ENCODE data around the gene KCTD1. TPM values are rescaled to one million over a fixed set of nuclear protein-coding genes. Genes with fewer than 3 reads are reported as not detected.

KCTD1 gene
- total and polyA plus RNA-seq, 2 of the 4 experiments (the other 2 are of a cell fraction) = 5.0 to 5.8 TPM

DNA sequence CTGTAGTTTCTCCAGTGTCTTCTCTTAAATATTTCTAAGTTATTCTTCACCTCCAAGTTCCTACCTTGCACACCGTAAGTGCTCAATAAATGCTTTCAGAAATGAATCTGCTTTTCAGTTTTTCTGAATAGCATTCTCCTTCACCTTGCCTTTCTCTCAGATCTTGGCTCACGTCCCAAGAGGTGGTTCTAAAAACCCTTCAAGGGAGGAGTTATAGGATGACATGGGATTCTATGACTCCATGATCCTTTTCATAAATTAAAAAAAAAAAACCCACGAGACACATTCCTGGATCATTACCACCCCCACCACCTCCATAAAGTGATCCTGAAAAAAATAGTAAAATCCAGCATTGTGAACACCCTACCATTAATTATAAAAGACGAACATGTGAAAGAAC, 11.7 kb downstream of the KCTD1 start:
- Histone ChIP-seq H3K4ac (ENCODE audit: low read depth, low read length) (no peak overlapping the region), H4K8ac (ENCODE audit: low read depth in 2 of 2, low read length in 2 of 2) (no peak overlapping the region), H3K56ac (ENCODE audit: extremely low read depth, insufficient read depth, low read length) (no peak overlapping the region), H3K9me3 (ENCODE audit: control insufficient read depth, insufficient read depth, low read length) (no peaks in the 10 kb centered on the region), H3K9me1 (ENCODE audit: insufficient read depth, low read length) (peaks cover 3% of the 10 kb centered on the region; the same call in 1 of the 2 replicates), H3K27ac (ENCODE audit: insufficient read depth, low read length) (no peak overlapping the region), H3K9ac (ENCODE audit: low read depth, low read length) (no peak overlapping the region), H2BK5ac (ENCODE audit: low read depth, low read length, poor library complexity, severe bottlenecking) (no peak overlapping the region), H2BK20ac (ENCODE audit: low read depth, low read length) (no peak overlapping the region), H4K5ac (ENCODE audit: low read depth, low read length) (no peak overlapping the region), H3K4me1 (ENCODE audit: control insufficient read depth, insufficient read depth, low read length) (no peaks in the 10 kb centered on the region), H3K4me3 (ENCODE audit: insufficient read depth, low read depth, low read length) (no peak overlapping the region), H4K91ac (ENCODE audit: insufficient read depth, low read depth, low read length) (no peak overlapping the region), H3K14ac (replicated peaks; ENCODE audit: low read depth, low read length) (no peak overlapping the region), H3K18ac (ENCODE audit: low read depth, low read length) (no peak overlapping the region), H4K20me1 (ENCODE audit: insufficient read depth, low read length) (no peaks in the 10 kb centered on the region; the same call in 1 of the 2 replicates), H2BK15ac (ENCODE audit: low read depth, low read length) (no peak overlapping the region), H3K27me3 (ENCODE audit: control insufficient read depth, insufficient read depth, low read length) (no peaks in the 10 kb centered on the region), H3K23ac (ENCODE audit: low read depth, low read length) (no peak overlapping the region), H2AK5ac (ENCODE audit: low read depth, low read length) (no peak overlapping the region), H3K36me3 (ENCODE audit: control insufficient read depth, insufficient read depth, low read length) (no peaks in the 10 kb centered on the region), H2AK9ac (replicated peaks; ENCODE audit: low read depth, low read length, poor library complexity) (no peak overlapping the region), H3K79me1 (ENCODE audit: low read depth in 1 of 2, low read length in 2 of 2) (peaks cover 12 to 15% of the 10 kb centered on the region in 2 experiments; a peak in 3 of 4 replicates), H2AFZ (replicated peaks; ENCODE audit: low read length, poor library complexity) (no peak overlapping the region), H2BK120ac (ENCODE audit: low read depth, low read length) (no peak overlapping the region), H3K4me2 (ENCODE audit: low read depth, low read length) (no peak overlapping the region)
- WGBS, 2 experiments (ENCODE audit: extremely low coverage in 2 of 2, insufficient read length in 1 of 2) = no CpG with 5 or more reads among the region's 4 CpGs
- in situ Hi-C loops (cut with MboI; ENCODE audit: low sequenced_read_pairs) (no loop called here), dilution Hi-C loops (cut with HindIII; ENCODE audit: low sequenced_read_pairs, unreplicated experiment) (no loop called here), intact Hi-C loops (cut with micrococcal nuclease) (loop anchor here (10.0 kb wide), 1 partner anchor 58 kb away; no protein-coding TSS in a partner anchor)
- TF ChIP-seq RFX5 (IDR thresholded peaks at IDR 0.05; ENCODE audit: low read depth, low read length) = no peak
- no peak for TF ChIP-seq CTCF (conservative IDR thresholded peaks at IDR 0.05; ENCODE audit: low read depth, low read length)
- TF ChIP-seq MXI1 (IDR thresholded peaks at IDR 0.05; ENCODE audit: borderline replicate concordance, low read depth, low read length) = no peak
- TF ChIP-seq MAFK (IDR thresholded peaks at IDR 0.05; ENCODE audit: low read depth, low read length) = no peak
- TF ChIP-seq MAZ (IDR thresholded peaks at IDR 0.05; ENCODE audit: borderline replicate concordance, low read depth, low read length) = no peak
- no peak for TF ChIP-seq RAD21 (IDR thresholded peaks at IDR 0.05; ENCODE audit: low read length)
- TF ChIP-seq RCOR1 (IDR thresholded peaks at IDR 0.05; ENCODE audit: insufficient replicate concordance, low read length) = no peak
- TF ChIP-seq NFE2L2 (IDR thresholded peaks at IDR 0.05; ENCODE audit: low read depth, low read length) = no peak
- TF ChIP-seq SMC3 (IDR thresholded peaks at IDR 0.05; ENCODE audit: low read depth, low read length) = no peak
- no peak for TF ChIP-seq FOS (IDR thresholded peaks at IDR 0.05; ENCODE audit: low read depth, low read length)
- TF ChIP-seq CHD1 (IDR thresholded peaks at IDR 0.05; ENCODE audit: low read depth, low read length) = no peak
- no peak for TF ChIP-seq BHLHE40 (IDR thresholded peaks at IDR 0.05; ENCODE audit: low read depth, low read length)
- ChIA-PET CTCF (no interaction called here), POLR2A (ENCODE audit: unreplicated experiment) (no interaction called here)
- no peak for DNase-seq
- no TSS peak for BruUV-seq (replicated peaks)
- no peak for ATAC-seq (ENCODE audit: low read depth)
